Left hindlimb (tissue), 1 donor: ENCODE results near the gene IGF2R.
"Not testable (repeated sequence)": the region's sequence is repeated elsewhere in the genome, so short reads cannot be mapped to it uniquely, and the experiment has no call there.

ENCODE experiments used
- DNase-seq: peaks from one replicate; pipeline ENCODE4 v3.0.0-alpha.2; 2018

Gene IGF2R

GRCh38 chr6:160078883-160079685, 110.2 kb downstream of the IGF2R start:
- no peak for DNase-seq

- no peak for DNase-seq
Observed at GRCh38 chr6:160079686-160080043, 110.8 kb downstream of the IGF2R start.

DNA sequence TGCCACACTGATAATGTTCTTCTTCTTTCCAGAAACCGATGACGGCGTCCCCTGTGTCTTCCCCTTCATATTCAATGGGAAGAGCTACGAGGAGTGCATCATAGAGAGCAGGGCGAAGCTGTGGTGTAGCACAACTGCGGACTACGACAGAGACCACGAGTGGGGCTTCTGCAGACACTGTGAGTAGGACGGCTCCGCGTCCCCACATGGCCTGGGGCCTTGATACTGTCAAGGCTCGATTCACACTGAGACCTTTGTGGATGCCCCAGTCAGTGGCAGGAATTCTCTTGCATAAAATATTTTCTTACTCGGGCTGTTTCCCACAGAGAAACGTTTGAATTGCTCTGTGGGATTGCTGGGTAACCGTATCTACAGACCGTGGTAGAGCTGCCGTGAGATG, 111.2 kb downstream of the IGF2R start:
- DNase-seq, result no peak

DNA sequence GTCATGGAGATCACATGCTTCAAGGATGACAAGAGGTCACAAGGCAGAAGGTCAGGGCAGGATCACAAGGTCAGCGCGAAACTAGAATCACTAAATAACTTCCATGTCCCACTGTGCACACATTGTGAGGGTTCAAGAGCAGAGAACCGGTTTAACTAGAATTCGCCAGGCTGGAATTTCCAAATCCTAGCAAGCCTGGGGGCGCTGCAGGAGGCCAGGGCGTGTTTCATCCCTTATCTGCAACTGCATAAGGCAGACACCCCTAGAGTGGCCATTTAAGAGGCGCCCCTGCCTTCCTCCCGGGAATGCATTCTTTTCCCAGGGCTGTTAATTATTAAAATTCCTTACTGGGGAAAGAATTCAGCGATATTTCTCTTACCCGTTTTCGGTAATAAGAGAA, 112.5 kb downstream of the IGF2R start:
- DNase-seq, result no peak

DNA sequence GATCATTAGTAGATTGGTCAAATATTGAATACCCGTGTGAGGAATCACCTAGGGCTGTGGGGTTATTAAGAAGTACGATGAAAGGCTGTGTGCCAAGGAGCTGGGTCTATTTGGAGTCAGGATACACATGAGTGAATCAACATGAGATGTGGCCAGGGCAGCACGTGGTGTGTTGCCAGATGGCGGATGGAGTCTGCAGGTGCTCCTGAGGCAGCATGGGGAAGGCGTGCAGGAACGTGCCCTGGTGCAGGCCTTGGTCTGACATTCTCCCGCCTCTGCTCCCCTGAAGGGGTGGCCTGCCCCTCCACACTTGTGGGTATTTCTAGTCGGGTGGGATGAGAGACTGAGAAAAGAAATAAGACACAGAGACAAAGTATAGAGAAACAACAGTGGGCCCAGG, 113.7 kb downstream of the IGF2R start:
- no peak for DNase-seq

- DNase-seq, result no peak
Observed at GRCh38 chr6:160084198-160084776, 115.4 kb downstream of the IGF2R start.

GRCh38 chr6:160085226-160085625, 116.3 kb downstream of the IGF2R start:
- DNase-seq, result no peak

DNA sequence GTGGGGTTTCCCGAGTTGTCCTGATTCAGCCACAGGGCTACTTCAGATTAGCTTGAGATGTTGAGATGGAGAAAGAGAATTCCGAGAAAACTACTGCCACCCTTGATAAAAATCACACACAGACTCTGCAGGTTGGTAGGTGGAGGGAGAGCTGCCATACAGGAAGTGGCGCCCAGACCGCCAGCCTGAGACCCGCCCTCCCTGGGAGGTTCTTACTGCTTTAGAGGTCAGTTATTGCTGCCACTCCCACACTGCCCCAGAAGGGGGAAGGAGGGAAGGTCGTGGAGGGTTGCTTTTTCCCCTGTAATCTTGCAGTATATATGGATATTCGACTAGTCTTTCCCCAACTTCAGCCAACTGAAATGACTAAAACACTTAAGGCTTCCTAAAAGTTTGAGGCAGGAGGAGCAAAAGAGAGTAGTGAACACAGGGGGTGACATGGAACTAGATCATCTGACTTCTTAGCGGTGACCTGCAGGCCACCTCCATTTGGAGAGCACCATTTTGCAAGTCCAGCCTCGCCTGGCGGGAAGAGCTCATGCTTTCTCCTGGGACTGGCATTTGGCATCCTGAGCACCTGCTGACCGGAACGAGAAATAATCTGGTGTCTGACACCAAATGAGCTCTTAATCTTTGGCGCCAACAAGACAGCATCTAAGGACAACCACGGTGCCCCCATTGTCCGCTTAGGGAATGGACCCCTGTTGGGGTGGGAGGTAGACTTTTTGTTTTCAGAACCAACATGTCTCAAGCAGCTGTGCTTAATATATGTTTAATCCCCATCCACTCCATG, 117.0 kb downstream of the IGF2R start:
- no peak for DNase-seq

DNA sequence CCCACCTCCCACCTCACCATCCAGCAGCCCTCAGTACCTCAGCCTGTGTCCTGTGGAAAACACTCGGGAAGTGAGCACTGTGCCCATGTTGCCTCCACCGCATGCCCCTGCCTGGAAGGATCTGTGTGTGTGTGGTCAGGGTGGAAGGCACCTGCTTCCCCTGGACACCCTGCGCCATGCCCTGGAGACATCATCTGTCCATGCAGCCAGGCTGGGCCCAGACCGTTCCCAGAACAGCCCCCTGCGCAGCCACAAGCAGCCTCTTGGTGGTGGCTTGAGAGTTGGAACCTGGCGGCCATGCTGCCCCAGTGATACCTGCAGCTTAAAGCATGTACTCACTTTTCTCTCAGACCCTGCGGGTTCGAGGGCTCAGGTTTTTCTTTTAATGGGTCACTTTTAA, 117.9 kb downstream of the IGF2R start:
- DNase-seq, result no peak

DNA sequence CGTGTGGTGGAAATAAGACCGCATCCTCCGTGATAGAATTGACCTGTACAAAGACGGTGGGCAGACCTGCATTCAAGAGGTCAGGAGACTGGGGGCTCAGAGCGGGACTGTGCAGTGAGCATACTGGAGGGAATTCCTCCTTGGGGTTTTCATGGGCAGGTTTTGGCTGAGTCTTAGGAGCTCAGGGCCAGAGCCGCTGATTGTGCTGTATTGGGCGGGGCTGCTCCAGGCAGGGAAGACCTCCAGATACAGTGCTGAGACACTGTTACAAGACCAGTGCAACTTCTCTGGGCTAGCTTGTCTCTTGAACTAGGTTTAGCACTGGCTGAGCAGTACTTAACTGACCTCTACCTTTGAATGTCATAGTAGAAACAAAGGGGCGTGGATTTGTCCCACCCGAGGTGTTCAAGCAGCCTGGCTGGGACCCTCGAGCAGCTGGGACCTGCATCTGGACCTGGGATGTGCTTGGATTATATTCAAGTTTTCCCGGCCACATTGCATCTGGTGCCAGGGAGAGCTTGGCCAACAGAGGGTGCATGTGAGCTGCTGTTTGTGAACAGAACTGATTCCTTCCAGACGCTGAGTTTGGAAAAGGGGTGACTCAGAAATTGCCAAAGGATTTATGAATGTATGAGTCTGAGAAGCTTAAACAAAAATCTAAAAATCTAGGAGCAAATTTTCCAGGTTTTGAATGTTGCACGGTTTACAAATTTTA, 119.3 kb downstream of the IGF2R start:
- peak; percentile 76 for DNase-seq

DNA sequence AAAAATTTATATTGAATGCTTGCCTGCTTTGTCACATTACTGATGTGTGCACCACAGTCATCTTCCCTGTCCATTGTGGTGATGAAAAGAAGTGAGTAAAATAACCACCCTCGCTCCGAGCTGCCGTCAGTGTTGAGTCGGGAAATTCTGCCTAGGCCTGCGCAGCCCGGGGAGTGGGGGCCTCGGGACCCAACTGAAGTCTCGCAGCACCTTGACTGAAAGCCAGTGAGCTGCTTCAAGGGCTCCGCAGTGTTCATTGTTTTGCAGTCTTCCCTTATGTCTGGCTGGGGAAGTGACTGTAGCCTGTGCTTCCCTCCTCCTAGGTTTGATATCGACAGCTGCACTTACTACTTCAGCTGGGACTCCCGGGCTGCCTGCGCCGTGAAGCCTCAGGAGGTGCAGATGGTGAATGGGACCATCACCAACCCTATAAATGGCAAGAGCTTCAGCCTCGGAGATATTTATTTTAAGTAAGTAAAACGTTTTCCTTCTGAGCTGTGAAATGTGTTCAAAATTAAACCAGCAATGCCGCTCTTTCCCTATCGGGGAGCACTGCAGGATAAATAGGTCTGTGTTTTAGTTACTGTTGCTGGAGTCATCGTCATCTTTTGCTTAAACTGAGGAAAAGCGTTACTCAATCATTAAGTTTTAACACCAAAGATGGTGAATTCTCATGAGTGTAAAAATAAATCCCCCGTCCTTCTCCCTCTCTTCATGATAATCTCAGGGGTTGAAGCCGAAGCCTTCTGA, 120.1 kb downstream of the IGF2R start:
- DNase-seq, result no peak

GRCh38 chr6:160089534-160089897, 120.6 kb downstream of the IGF2R start:
- no peak for DNase-seq

GRCh38 chr6:160090442-160091239, 121.8 kb downstream of the IGF2R start:
- DNase-seq, result not testable (repeated sequence)

DNA sequence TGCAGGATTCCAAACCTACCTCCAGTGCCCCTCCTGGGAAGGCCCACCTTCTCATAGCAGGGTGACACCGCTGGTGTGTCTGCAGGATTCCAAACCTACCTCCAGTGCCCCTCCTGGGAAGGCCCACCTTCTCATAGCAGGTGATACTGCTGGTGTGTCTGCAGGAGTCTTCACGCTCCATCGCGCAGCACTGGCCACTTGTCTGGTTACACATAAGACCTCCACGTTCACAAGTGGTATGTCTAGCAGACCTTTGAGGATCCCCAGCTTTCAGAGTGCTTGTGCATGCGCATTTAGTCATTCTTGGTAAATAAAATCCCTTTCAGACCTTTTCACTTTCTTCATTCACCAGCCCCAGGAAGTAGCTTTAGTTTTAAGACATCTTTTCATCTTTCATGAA, 123.3 kb downstream of the IGF2R start:
- not testable (repeated sequence) for DNase-seq

GRCh38 chr6:160092602-160093001, 123.7 kb downstream of the IGF2R start:
- DNase-seq, result no peak

DNA sequence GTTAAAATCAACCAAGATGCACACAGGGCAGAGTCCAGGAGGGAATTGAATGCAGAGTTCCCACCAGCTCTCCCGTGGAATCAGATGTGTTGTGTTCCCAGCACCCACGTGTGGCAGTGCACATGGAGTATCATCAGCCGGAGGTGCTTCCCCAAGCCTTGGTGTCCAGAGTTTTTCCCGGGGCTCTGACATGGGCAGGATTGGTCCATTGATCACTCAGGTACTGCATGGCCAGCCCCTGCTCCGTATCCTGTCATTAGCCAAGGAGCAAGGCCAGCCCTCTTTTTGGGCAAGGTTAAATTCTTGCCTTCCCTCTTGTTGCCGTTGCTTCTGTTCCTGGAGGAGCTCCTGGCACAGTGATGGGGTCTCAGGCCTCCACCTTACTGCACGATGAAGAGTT, 124.2 kb downstream of the IGF2R start:
- DNase-seq, result no peak

- no peak for DNase-seq
Observed at GRCh38 chr6:160093946-160094345, 125.1 kb downstream of the IGF2R start.

DNA sequence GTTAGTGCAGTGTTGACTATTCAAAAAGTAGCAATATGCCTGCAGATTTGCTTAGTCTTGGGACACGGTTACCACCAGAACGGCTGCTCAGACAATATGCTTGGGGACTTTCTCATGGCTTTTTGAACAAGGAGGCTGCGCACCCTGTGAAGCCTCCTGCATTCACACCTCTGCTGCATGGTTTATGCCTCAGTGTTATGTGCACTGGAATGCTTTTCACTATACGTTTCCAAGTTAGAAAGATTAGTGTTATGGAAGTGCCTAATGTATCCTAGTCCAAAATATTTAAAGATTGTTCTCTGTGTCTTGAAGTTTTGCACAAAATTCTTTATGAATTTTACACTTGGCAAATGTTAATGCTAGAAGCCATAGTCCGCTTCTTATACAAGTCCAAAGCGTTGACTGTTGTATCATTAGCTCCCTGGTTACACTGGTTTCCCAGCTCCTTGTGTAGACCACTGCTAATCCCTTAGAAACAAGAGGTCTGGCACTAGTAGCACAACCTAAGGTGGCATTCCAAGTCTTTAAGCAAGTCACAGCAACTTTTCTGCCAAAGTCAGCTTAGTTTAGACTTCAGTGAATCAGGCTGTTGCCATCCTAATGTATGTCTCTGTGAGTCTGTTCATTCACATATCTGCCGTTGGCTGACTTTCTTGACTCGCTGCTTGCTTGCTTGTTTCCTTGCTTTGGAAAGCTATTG, 126.4 kb downstream of the IGF2R start:
- no peak for DNase-seq

- peak; percentile 57 for DNase-seq
Observed at GRCh38 chr6:160101277-160102205, 132.7 kb downstream of the IGF2R start.

- DNase-seq, result no peak
Observed at GRCh38 chr6:160102399-160102798, 133.5 kb downstream of the IGF2R start.
